AG10803 (cell line): ENCODE data around the gene KLF13.

Source experiments
- DNase-seq: peaks from one replicate; pipeline ENCODE4 v3.0.0; 2010; ENCODE audit warnings: low read depth
- H3K4me3 ChIP-seq: 2 replicates; pipeline ENCODE4 v1.5.1; 2011; ENCODE audit warnings: mild to moderate bottlenecking, low read length, control low read depth
- CTCF ChIP-seq: conservative IDR thresholded peaks from 2 replicates; pipeline ENCODE4 v1.5.1; 2011; ENCODE audit warnings: mild to moderate bottlenecking, low read length, control low read depth, inconsistent platforms

The KLF13 gene

GRCh38 chr15:31311735-31312619 is 14.7 kb upstream of the KLF13 start:
- no peak for TF ChIP-seq CTCF

GRCh38 chr15:31313223-31313622 is 13.4 kb upstream of the KLF13 start:
- DNase-seq = no peak
- H3K4me3 ChIP-seq = no peak overlapping the region
- TF ChIP-seq CTCF = no peak

More at GRCh38 chr15:31311735-31312619, 14.7 kb upstream of the KLF13 start:
- no peak overlapping the region for H3K4me3 ChIP-seq
- DNase-seq = no peak

- no peak for DNase-seq
Measured at GRCh38 chr15:31314380-31314779, 12.3 kb upstream of the KLF13 start.

GRCh38 chr15:31316135-31316795 is 10.4 kb upstream of the KLF13 start:
- no peak for TF ChIP-seq CTCF
- no peak overlapping the region for H3K4me3 ChIP-seq
- no peak for DNase-seq

More at GRCh38 chr15:31314380-31314779, 12.3 kb upstream of the KLF13 start:
- no peak for TF ChIP-seq CTCF
- H3K4me3 ChIP-seq = no peak overlapping the region

- no peak overlapping the region for H3K4me3 ChIP-seq
- DNase-seq = no peak
- TF ChIP-seq CTCF = no peak
Measured at GRCh38 chr15:31317017-31317416, 9.6 kb upstream of the KLF13 start.

- no peak for TF ChIP-seq CTCF
- H3K4me3 ChIP-seq = 0 out of 2 replicates have a peak overlapping the region, but pooled peaks have one; percentile 7
- DNase-seq = peak; percentile 46
Measured at GRCh38 chr15:31317421-31318327, 9.0 kb upstream of the KLF13 start.
